CD14-positive monocyte (primary cell): ENCODE results near the gene NRN1L. TPM values are rescaled to one million over a fixed set of nuclear protein-coding genes. Genes with fewer than 3 reads are reported as not detected.

Experiments used
- DNase-seq, 3 donors: peaks; one replicate each; pipeline ENCODE4 v3.0.0-alpha.2; 2011 to 2022
- H2AFZ ChIP-seq: 2 replicates; pipeline ENCODE4 v1.6.0; 2012; ENCODE audit warnings: mild to moderate bottlenecking, low read depth, low read length, inconsistent platforms; ENCODE audit not compliant: insufficient read depth, poor library complexity, severe bottlenecking
- H3K27ac ChIP-seq, 2 donors: 1 replicate in 1 of 2; 2 replicates in 1 of 2; pipeline ENCODE4 v1.5.1; 2012 to 2013; ENCODE audit warnings: low read length in 2 of 2, control low read depth in 1 of 2, inconsistent platforms in 1 of 2, low read depth in 1 of 2, mild to moderate bottlenecking in 1 of 2
- H3K27me3 ChIP-seq, 2 donors: one replicate each; pipeline versions ENCODE4 v1.6.0 to v1.6.1; 2011 to 2013; ENCODE audit warnings: low read length in 2 of 2; ENCODE audit not compliant: control insufficient read depth in 2 of 2, insufficient read depth in 2 of 2
- H3K36me3 ChIP-seq, 2 donors: replicated peaks in 1 of 2; 1 replicate in 1 of 2; 2 replicates in 1 of 2; pipeline versions ENCODE4 v1.5.1 to v1.6.1; 2012 to 2013; ENCODE audit warnings: low read length in 2 of 2, control low read depth in 1 of 2, inconsistent platforms in 1 of 2, mild to moderate bottlenecking in 1 of 2; ENCODE audit not compliant: insufficient read depth in 2 of 2, control insufficient read depth in 1 of 2
- H3K4me1 ChIP-seq, 2 donors: 1 replicate in 1 of 2; 2 replicates in 1 of 2; pipeline versions ENCODE4 v1.5.1 to v1.6.1; 2012 to 2013; ENCODE audit warnings: low read length in 2 of 2, control low read depth in 1 of 2, inconsistent platforms in 1 of 2, mild to moderate bottlenecking in 1 of 2, moderate library complexity in 1 of 2; ENCODE audit not compliant: insufficient read depth in 2 of 2, control insufficient read depth in 1 of 2
- H3K4me2 ChIP-seq: replicated peaks from 2 replicates; pipeline ENCODE3; 2012; ENCODE audit warnings: low read length, moderate library complexity, mild to moderate bottlenecking; ENCODE audit not compliant: poor library complexity, severe bottlenecking; ENCODE audit errors: extremely low read depth
- H3K4me3 ChIP-seq, 3 experiments: fragments of 200-600 bp in 1 of 3; sonication (generic) in 1 of 3; replicated peaks in 1 of 3; 1 replicate in 2 of 3; 2 replicates in 1 of 3; pipeline ENCODE4 v1.5.1; 2011 to 2013; ENCODE audit warnings: low read length in 3 of 3, mild to moderate bottlenecking in 3 of 3, control low read depth in 2 of 3, low read depth in 2 of 3, inconsistent platforms in 1 of 3, moderate library complexity in 1 of 3
- H3K79me2 ChIP-seq: 2 replicates; pipeline ENCODE4 v1.6.0; 2012; ENCODE audit warnings: mild to moderate bottlenecking, control low read depth, inconsistent platforms, low read length, moderate library complexity; ENCODE audit not compliant: insufficient read depth
- H3K9ac ChIP-seq: 2 replicates; pipeline ENCODE4 v1.6.0; 2017; ENCODE audit warnings: low read length, mild to moderate bottlenecking; ENCODE audit not compliant: insufficient read depth, poor library complexity, severe bottlenecking
- H3K9me3 ChIP-seq, 2 donors: replicated peaks in 1 of 2; 1 replicate in 1 of 2; 2 replicates in 1 of 2; pipeline versions ENCODE4 v1.5.1 to v1.6.1; 2012 to 2013; ENCODE audit warnings: low read length in 2 of 2, control low read depth in 1 of 2; ENCODE audit not compliant: control insufficient read depth in 1 of 2, insufficient read depth in 1 of 2
- H4K20me1 ChIP-seq: 2 replicates; pipeline ENCODE4 v1.6.0; 2012; ENCODE audit warnings: mild to moderate bottlenecking, low read length, control low read depth, moderate library complexity; ENCODE audit not compliant: insufficient read depth
- H3K27ac Mint-ChIP-seq, 7 donors: one replicate each; pipeline ENCODE4 v1.8.0; 2020; ENCODE audit warnings: mild to moderate bottlenecking in 7 of 7, mixed read lengths in 7 of 7, moderate library complexity in 6 of 7, inconsistent platforms in 2 of 7
- H3K27me3 Mint-ChIP-seq, 3 donors: one replicate each; pipeline ENCODE4 v1.8.0; 2021 to 2022; ENCODE audit warnings: low read depth in 3 of 3, mild to moderate bottlenecking in 3 of 3, mixed read lengths in 3 of 3, moderate library complexity in 3 of 3, inconsistent platforms in 1 of 3
- H3K36me3 Mint-ChIP-seq, 2 donors: one replicate each; pipeline ENCODE4 v1.8.0; 2020; ENCODE audit warnings: mixed read lengths in 2 of 2, inconsistent platforms in 1 of 2, mild to moderate bottlenecking in 1 of 2
- H3K4me1 Mint-ChIP-seq: one replicate; pipeline ENCODE4 v1.8.0; 2020; ENCODE audit warnings: mild to moderate bottlenecking, mixed read lengths
- H3K4me3 Mint-ChIP-seq, 2 donors: one replicate each; pipeline ENCODE4 v1.8.0; 2020; ENCODE audit warnings: mild to moderate bottlenecking in 2 of 2, mixed read lengths in 2 of 2, moderate library complexity in 1 of 2
- H3K9me3 Mint-ChIP-seq, 7 donors: one replicate each; pipeline ENCODE4 v1.8.0; 2020 to 2022; ENCODE audit warnings: mixed read lengths in 7 of 7, mild to moderate bottlenecking in 6 of 7, moderate library complexity in 6 of 7, inconsistent platforms in 2 of 7
- CTCF ChIP-seq: fragments of 200-600 bp; IDR thresholded peaks from one replicate; pipeline ENCODE4 v1.8.0; 2022; ENCODE audit warnings: antibody characterized with exemption, mild to moderate bottlenecking
- WGBS: methylation state at CpG from one replicate; pipeline ENCODE4 v1.1.5; 2013; ENCODE audit warnings: missing lambda C conversion rate; ENCODE audit not compliant: insufficient coverage; 5-methylcytosine and 5-hydroxymethylcytosine counted together
- intact Hi-C, 2 donors: fragments of 100-400 bp; cut with micrococcal nuclease; formaldehyde crosslinking; loops; one replicate each; pipeline versions ENCODE4 v1.15.0 to v1.15.1; 2023
- polyA plus RNA-seq, 3 donors: library from polyadenylated mRNA; depleted of rRNA in 1 of 3; unstranded in 2 of 3; stranded (reverse) in 1 of 3; fragments of 300-500 nt in 2 of 3; fragments of >200 nt in 1 of 3; fragmentation: Illumina TruSeq in 2 of 3; gene quantifications; 1 replicate in 2 of 3; 2 replicates in 1 of 3; pipeline ENCODE4 v1.2.3, GENCODE V29; 2012 to 2021

Gene NRN1L
- polyA plus RNA-seq, 3 donors = 0.50 to 3.6 TPM; not detected in 1

DNA sequence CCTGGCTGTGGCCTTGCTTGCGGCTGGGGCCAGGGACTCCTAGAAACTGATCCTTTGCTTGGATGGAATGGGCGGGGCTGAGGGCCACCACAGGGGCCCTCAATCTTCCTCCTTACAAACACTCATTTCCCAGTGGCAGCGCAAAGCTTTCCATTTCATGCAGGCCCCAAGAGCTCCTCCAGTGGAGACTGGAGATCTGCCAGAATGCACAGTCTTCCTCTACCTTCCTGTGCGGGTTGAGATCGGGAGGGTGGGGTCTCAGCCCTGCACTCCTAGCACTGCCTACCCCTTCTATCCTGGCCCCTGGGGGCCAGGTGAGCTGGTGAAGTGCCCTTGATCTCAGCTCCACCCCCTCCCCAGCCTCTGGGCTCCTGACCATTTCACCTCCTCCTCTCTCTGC is 1.7 kb downstream of the NRN1L start:
- Histone ChIP-seq H3K9ac (no peak overlapping the region), H3K79me2 (no peaks in the 10 kb centered on the region), H3K36me3 (peaks cover 50 to 58% of the 10 kb centered on the region in 2 donors), H3K4me3 (no peak overlapping the region), H3K4me1 (no peaks in the 10 kb centered on the region), H3K27me3 (no peaks in the 10 kb centered on the region), H3K9me3 (no peaks in the 10 kb centered on the region), H2AFZ (no peak overlapping the region), H3K4me2 (no peak overlapping the region), H3K27ac (no peak overlapping the region), H4K20me1 (peaks cover 3% of the 10 kb centered on the region)
- TF ChIP-seq CTCF = no peak
- no peak for DNase-seq
- Mint-ChIP-seq H3K4me1 (no peaks in the 10 kb centered on the region), H3K27me3 (peaks cover 0 to 2% (median 2%) of the 10 kb centered on the region in 3 donors), H3K4me3 (no peak overlapping the region), H3K27ac (peak overlapping the region in 1 of 7 donors; percentile 68), H3K9me3 (no peaks in the 10 kb centered on the region), H3K36me3 (peaks cover 36 to 62% of the 10 kb centered on the region in 2 donors)
- intact Hi-C loops = loop anchor here (5.0 to 10.0 kb wide), 2 partner anchors 166 to 348 kb away; partner anchors contain the start of gene ESRP2 (in 1 of the 2)
- 93% methylated on average over 4 of the region's 5 CpGs for WGBS

DNA sequence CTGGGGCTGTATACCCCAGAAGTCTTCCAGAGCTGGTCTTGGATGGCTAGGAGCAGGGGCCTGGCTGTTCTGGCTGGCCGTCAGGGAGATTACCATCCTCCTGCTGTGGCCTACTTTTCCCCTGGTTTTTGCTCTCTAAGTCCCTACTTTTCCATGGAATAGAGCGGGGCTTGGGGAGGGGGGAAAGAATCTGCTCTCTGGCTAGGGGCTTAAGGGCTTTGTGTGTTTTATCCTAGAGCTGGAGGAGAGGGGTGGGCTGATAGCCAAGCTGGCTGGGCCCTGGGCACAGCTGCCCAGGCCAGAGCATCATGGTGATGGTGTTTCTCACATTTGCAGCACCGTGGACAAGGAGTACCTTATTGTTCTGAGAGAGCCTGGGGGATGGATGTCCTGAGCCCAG is 3.6 kb downstream of the NRN1L start:
- Histone ChIP-seq H3K4me2 (no peak overlapping the region), H3K4me1 (peaks cover 6 to 8% of the 10 kb centered on the region in 2 donors), H3K79me2 (peaks cover 2% of the 10 kb centered on the region), H3K27me3 (no peaks in the 10 kb centered on the region), H4K20me1 (peaks cover 3% of the 10 kb centered on the region), H3K27ac (no peak overlapping the region), H3K9ac (no peak overlapping the region), H3K4me3 (no peak overlapping the region), H3K36me3 (peaks cover 31 to 39% of the 10 kb centered on the region in 2 donors), H3K9me3 (no peaks in the 10 kb centered on the region), H2AFZ (no peak overlapping the region)
- no peaks in the 10 kb centered on the region for H3K9me3 Mint-ChIP-seq
- H3K4me1 Mint-ChIP-seq = peaks cover 6% of the 10 kb centered on the region
- H3K36me3 Mint-ChIP-seq = peaks cover 17 to 43% of the 10 kb centered on the region in 2 donors
- intact Hi-C loops = loop anchor here (5.0 to 10.0 kb wide), 2 partner anchors 164 to 346 kb away; partner anchors contain the start of gene ESRP2 (in 1 of the 2)
- no peak for TF ChIP-seq CTCF
- no peak overlapping the region for H3K4me3 Mint-ChIP-seq
- peaks cover 0 to 2% (median 2%) of the 10 kb centered on the region in 3 donors for H3K27me3 Mint-ChIP-seq
- WGBS = 100% methylated on average over 1 of the region's 3 CpGs
- peak overlapping the region in 1 of 7 donors; percentile 41 for H3K27ac Mint-ChIP-seq
- no peak for DNase-seq
